Peyer's patch (tissue), 4 donors: ENCODE measurements around the gene DDX41. TPM values are rescaled to one million over a fixed set of nuclear protein-coding genes. Genes with fewer than 3 reads are reported as not detected.

Experiments used
- DNase-seq, 3 donors: peaks; one replicate each; pipeline ENCODE4 v3.0.0-alpha.2; 2017 to 2019
- H3K27ac ChIP-seq, 4 donors: fragments of 200-600 bp; sonication (generic); one replicate each; pipeline ENCODE4 v1.5.1; 2016 to 2019
- H3K27me3 ChIP-seq, 2 donors: fragments of 200-600 bp; sonication (generic); one replicate each; pipeline ENCODE4 v1.5.1; 2019
- H3K36me3 ChIP-seq, 3 donors: fragments of 200-600 bp; sonication (generic); one replicate each; pipeline ENCODE4 v1.5.1; 2016 to 2019
- H3K4me1 ChIP-seq, 4 donors: fragments of 200-600 bp; sonication (generic); one replicate each; pipeline ENCODE4 v1.5.1; 2016 to 2019
- H3K4me3 ChIP-seq, 4 donors: fragments of 200-600 bp; sonication (generic); 1 replicate in 3 of 4; 2 replicates in 1 of 4; pipeline ENCODE4 v1.5.1; 2016 to 2019; ENCODE audit warnings: mild to moderate bottlenecking in 1 of 4
- H3K9me3 ChIP-seq, 4 donors: fragments of 200-600 bp; sonication (generic); one replicate each; pipeline ENCODE4 v1.5.1; 2016 to 2019; ENCODE audit warnings: mild to moderate bottlenecking in 1 of 4
- CTCF ChIP-seq, 6 experiments: fragments of 450-650 bp in 4 of 6; fragments of 200-600 bp in 2 of 6; sonication (generic) in 1 of 6; IDR thresholded peaks; one replicate each; pipeline ENCODE4 v1.5.1; 2017 to 2019; ENCODE audit warnings: antibody characterized with exemption in 6 of 6, mild to moderate bottlenecking in 3 of 6, moderate library complexity in 1 of 6
- POLR2A ChIP-seq, 2 donors: fragments of 450-650 bp; IDR thresholded peaks; one replicate each; pipeline ENCODE4 v1.5.1; 2017; ENCODE audit warnings: antibody characterized with exemption in 2 of 2, mild to moderate bottlenecking in 2 of 2, moderate library complexity in 2 of 2
- total RNA-seq, 4 donors: library from RNA; depleted of rRNA; stranded (reverse); fragments of >200 nt; gene quantifications; one replicate each; pipeline ENCODE4 v1.1.0, GENCODE V29; 2016

Gene DDX41
- total RNA-seq, 4 donors from 2014 or later: 103 to 168 (median 118) TPM

DNA sequence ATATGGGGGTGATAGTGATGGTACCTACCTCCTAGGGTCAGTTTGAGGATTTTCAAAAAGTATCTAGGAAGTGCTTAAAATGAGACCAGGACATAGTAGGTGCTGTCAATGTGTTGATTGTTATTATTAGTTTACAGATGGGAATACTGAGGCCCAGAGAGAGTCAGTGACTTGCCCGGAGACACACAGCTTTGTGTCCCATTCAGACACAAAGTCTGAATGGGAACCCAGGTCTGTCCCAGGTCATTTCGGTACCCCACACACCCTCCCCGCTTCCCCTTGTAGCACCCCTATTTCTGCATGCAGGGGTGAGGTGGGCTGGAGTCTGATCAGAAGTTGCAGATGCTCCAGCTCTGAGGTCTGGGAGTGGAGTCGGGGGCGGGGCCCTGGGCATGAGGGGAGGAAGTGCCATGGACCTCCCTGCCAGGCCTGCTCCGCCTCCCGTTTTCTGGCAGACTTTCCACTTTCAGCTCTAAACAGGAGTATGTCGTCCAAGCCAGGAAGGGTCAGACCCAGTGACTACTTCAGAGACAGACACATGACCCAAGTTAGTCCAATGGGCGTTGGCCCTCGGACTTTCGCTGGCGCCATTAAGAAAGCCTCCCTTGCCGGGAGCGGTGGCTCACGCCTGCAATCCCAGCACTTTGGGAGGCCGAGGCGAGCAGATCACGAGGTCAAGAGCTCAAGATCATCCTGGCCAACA is 40.1 kb downstream of the DDX41 start:
- Histone ChIP-seq H3K27ac (peak overlapping the region in 2 of 4 donors; percentile 35 to 71), H3K4me1 (peaks cover 0 to 43% (median 10%) of the 10 kb centered on the region in 4 donors), H3K9me3 (no peaks in the 10 kb centered on the region), H3K36me3 (no peaks in the 10 kb centered on the region), H3K27me3 (no peaks in the 10 kb centered on the region), H3K4me3 (no peak overlapping the region)
- TF ChIP-seq CTCF (IDR thresholded peaks at IDR 0.05): no peak
- no peak for TF ChIP-seq POLR2A (IDR thresholded peaks at IDR 0.05)
- DNase-seq: no peak

GRCh38 chr5:177475563-177476427 is 41.0 kb downstream of the DDX41 start:
- Histone ChIP-seq H3K27me3 (no peaks in the 10 kb centered on the region), H3K9me3 (no peaks in the 10 kb centered on the region), H3K36me3 (no peaks in the 10 kb centered on the region), H3K4me1 (peaks cover 0 to 49% (median 10%) of the 10 kb centered on the region in 4 donors), H3K4me3 (no peak overlapping the region), H3K27ac (no peak overlapping the region)
- TF ChIP-seq POLR2A (IDR thresholded peaks at IDR 0.05) (no peak), CTCF (IDR thresholded peaks at IDR 0.05) (no peak)
- no peak for DNase-seq

DNA sequence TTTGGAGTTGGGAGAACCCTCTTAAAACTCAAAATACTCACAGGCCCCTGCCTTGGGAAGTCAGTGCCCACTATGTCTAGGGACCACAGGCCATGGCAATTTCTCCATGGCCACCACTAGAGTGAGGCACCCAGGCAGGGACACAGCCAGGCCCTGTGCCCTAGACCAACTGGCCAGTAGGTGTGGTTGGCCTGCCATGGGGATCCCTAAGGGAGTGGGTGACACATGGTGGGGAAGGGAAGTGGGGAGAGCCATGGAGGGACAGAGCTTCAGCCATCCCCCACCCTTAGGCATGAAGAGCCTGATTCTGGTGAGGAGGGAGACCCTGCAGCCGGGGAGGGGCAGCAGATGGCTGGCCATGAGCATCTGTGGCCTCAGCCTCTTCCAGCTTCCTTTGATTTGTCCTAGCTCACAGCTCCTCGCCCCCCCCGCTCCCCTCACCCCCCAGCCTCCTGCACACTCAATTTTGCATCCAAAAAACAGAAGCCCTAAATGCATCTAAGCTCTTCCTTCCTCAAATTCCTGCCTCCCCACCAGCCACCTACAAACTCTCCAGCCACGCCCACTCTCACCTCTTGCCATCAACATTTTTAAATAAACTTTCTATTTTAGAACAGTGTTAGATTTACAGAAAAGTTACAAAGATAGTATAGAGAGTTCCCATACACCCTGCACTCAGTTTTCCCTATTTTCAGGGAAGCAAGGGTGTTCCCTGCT is 41.8 kb downstream of the DDX41 start:
- H3K27me3 ChIP-seq: no peaks in the 10 kb centered on the region
- H3K4me1 ChIP-seq: peaks cover 0 to 48% (median 10%) of the 10 kb centered on the region in 4 donors
- peak overlapping the region in 1 of 4 donors; percentile 85 for H3K27ac ChIP-seq
- no peaks in the 10 kb centered on the region for H3K36me3 ChIP-seq
- no peak for TF ChIP-seq POLR2A (IDR thresholded peaks at IDR 0.05)
- no peak for TF ChIP-seq CTCF (IDR thresholded peaks at IDR 0.05)
- no peak overlapping the region for H3K4me3 ChIP-seq
- DNase-seq: no peak
- H3K9me3 ChIP-seq: no peaks in the 10 kb centered on the region

DNA sequence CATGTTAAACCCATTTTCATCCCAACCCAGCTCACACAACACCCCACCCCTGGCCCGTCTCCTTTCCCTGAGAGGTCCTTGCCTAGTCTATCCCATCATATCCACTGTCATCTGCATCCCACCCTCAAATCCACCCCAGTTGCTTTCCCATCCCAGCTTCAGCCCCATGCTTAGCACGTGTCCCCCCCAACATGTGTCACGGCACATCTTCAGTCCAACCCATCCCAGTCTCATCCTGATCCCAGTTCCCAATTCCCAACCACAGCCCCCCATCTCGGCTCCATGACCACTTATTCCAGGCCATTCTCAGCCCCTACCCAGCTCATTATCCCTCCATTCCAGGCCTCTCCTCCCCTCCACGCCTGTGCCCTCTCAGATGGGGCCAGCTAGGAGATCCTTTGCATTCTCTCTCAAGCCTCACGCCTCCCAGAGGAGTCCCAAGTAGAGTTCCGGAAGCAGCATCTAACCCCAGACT is 42.7 kb downstream of the DDX41 start:
- TF ChIP-seq CTCF (IDR thresholded peaks at IDR 0.05): no peak
- TF ChIP-seq POLR2A (IDR thresholded peaks at IDR 0.05): no peak
- no peak for DNase-seq
- peak overlapping the region in 3 of 4 donors; percentile 62 to 85 (median 77) for H3K27ac ChIP-seq

DNA sequence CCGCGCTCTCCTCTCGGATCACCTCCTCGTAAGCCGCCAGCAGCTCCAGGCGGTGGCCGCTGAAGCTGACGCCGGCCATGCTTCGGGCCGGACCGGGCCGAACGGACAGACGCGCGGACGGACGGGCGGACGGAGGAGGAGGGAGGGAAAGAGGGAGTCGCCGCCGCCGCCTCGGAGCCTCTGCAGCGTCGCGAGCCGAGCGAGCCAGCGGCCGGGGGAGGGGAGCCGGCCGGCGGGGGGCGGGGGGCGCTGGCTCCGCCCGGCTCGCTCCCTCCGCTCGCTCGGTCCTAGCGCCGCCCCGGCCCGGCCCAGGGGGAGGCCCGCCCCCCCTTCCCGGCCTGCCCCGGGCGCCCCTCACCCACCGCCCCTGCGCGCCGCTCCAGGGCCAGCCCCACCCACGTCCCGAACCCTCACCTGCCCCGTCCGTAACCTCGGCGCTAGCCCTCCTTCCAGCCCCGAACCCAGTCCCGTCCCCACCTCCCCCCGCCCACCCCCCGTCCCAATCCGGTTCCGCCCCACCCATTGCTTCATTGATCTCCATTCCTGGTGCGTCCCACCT is 43.2 kb downstream of the DDX41 start, which contains the start of gene DBN1:
DBN1 (minus strand) TSS at position 192 of the 559 bp plus-strand sequence; CDS start at position 79, 113 bp downstream.
- Histone ChIP-seq H3K4me3 (peak within 1 kb of the TSS; percentile 55 to 71 (median 70)), H3K4me1 (peaks cover 0 to 33% (median 10%) of the 10 kb centered on the region in 4 donors), H3K27me3 (no peaks in the 10 kb centered on the region), H3K9me3 (no peaks in the 10 kb centered on the region), H3K27ac (peak within 1 kb of the TSS; percentile 57 to 85 (median 70)), H3K36me3 (no peaks in the 10 kb centered on the region)
- DNase-seq: no peak
- TF ChIP-seq POLR2A (IDR thresholded peaks at IDR 0.05) (no peak), CTCF (IDR thresholded peaks at IDR 0.05) (no peak)

More for the DNA sequence above, 42.7 kb downstream of the DDX41 start:
- Histone ChIP-seq H3K4me1 (peaks cover 0 to 39% (median 10%) of the 10 kb centered on the region in 4 donors), H3K36me3 (no peaks in the 10 kb centered on the region), H3K4me3 (peak overlapping the region in 2 of 4 donors; percentile 70 to 71), H3K9me3 (no peaks in the 10 kb centered on the region), H3K27me3 (no peaks in the 10 kb centered on the region)
